HG03139 (cell line): ENCODE data around the gene OBSL1.

Source experiments
- ATAC-seq: cut with Tn5 transposase; IDR thresholded peaks from one replicate; pipeline ENCODE4 v1.9.1; 2021; ENCODE audit not compliant: unreplicated experiment

OBSL1 gene

DNA sequence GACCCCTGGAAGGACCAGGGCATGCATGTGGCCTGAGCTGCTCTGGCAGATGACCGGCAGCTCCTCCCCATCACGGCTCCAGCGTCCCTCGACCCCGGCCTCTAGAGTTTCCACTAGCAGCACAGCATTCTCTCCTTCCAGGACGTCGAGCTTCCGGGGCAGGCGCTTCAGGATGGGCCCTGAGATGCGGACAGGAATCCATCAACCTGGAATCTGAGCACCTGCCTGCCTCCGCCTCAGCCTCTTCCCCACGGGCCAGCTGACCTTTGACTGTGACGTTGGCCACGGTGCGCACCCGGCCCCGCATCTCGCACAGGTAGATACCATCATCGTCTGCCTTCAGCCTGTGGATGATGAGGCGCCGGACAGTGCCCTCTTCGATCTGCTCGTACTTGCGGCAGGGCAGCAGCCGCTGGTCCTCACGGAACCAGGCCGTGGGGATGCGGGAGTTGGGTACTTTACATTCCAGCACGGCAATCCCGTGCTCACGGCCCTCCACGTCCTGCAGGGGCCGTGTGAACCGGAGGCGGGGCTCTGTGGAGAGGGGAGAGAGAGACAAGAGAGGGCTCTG, 3.5 kb downstream of the OBSL1 start:
- ATAC-seq: no peak

DNA sequence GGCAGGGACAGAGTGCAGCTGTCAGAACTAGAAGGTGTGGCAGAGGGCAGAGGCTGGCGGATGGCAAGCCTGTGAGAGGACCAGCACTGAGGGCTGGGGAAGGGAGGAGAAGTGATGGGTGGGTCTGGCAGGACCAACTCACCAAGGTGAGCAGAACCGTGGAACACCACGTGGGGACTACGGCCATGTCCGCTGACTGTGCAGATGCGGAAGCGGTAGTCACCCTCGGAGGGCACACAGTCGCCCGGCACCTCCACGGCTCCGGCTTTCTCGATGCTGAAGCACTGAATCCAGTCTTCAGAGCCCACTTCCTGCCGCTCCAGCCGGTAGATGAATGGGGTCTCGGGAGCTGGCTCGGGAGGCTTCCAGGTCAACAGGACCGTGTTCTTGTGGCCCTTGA, 4.2 kb downstream of the OBSL1 start:
- no peak for ATAC-seq

DNA sequence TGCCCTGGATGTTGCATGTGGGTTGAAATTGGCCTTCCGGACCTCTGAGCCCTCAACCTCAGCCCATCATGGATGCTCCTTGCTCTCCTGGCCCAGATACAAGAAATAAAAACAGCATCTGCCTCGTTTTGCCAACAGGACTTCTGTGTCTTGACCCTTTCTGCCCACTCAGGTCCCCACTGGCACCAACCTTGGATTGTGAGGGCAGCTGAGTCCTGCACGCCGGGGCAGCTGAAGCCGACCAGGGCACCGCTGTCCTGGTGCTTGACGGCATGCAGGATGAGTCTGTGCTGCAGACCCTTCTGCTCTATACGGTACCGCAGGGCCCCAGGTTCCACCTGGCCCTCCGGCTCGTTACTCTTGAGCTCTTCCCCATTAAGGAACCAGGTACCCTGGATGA, 4.7 kb downstream of the OBSL1 start:
- no peak for ATAC-seq

DNA sequence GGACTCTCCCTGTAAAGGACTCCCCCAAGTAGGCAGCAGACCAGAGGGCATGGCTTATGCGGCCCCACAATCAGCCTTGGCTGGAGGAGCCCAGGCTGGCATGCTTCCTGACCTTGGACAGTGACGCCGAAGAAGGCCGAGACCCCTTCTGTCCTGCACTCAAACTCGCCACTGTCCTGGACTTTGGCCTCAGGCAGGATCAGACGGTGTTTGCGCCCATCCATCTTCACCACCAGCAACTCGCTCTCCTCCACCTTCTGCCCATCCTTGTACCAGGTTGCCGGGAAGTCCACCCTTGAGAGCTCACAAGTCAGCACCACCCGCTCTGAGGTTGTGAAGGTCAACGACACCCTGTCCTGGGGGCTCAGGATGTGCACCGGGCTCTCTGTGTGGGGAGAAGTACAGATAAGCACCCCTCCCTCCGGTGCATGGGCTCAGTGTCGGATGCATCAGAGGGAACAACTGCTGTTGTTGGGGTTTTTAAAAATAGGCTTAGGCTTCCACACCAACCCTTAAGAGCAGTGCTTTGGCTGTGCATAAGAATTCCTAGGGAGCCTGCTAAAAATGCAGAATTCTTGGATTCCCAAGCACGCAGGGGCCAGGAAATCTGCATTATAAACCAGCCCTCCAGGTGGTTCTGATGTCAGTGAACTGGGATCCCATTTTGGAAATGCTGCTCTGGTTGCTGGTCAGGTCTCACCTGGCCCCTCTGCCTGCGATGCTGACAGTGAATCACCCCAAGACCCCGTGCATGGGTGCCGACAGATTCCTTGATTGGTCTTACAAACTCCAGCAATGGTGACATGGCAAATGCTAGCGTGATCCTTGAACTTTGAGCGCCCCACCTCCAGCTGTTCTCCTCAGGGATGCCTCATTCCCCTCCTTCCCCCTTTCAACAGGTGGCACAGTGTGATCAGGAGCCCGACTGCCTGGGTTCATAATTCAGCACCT, 5.9 kb downstream of the OBSL1 start:
- ATAC-seq: no peak

DNA sequence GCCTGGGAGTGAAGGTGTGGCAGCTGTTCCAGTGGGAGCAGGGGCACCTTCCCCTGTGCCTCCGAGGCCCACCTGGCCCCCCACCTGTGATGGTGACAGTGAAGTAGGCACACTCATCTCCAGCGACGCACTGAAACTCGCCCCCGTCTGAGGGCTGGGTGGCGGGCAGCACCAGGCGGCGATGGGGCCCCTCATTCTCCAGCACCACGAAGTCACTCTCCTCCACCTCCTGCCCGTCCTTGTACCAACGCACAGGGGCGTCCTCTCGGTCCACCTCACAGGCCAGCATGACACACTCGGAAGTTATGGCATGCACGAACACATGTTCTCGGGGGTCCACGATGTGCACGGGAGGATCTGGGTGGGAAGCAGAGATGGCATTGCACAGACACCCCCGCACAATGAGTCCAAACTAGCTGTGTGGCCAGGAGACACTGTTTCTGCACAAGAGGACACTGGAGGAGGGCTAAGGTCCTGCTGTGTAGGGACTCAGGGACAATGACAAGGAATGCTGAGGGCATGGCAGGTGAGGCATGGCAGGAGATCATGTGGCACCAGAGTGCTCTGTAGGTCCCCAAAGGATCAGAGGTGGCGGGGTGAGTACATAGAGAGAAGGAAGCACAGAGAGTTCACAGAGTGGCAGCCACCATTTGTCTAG, 7.9 kb downstream of the OBSL1 start:
- ATAC-seq: no peak

DNA sequence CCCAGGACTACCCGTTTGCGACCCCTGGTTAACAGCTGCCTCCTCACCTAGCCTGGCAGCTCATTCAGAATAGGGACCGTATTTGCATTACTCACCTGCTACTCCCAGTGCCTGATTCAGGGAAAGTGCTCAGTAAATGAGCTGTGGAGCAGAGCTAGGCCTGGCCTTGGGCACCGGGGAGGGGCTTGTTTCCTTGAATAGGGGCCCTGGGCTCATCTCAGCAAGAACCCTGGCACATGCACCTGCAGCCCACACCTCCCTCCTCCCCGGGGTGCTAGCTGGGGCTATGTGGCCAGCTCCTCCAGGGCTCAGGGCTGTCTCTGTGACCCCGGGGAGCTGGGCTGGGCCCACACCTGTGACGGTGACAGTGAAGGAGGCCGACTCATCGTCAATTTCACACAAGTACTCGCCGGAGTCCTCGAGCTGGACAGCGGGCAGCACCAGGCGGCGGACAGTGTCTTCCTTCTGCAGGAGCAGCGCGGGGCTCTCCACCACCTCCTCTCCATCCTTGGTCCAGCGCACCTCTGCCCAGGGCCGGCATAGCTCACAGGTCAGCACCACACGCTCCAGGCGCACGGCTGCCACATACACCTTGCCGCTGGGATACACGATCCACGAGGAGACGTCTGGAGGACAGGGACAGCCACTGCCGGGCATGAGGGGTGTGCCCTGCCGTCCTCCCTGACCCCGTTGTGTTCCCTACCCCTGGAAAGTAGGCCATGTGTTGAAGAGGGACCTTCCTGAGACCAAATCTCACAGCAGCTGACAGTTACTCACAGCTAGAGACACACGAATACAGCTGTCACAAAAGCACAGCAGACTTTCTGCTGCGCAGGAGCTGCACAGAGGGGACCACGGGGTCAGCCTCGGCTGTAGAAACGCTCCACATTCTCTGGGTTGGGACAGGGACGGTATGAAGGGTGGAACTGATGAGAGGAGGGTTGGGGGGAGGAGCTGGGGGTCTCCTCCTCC, 9.0 kb downstream of the OBSL1 start:
- ATAC-seq: no peak

DNA sequence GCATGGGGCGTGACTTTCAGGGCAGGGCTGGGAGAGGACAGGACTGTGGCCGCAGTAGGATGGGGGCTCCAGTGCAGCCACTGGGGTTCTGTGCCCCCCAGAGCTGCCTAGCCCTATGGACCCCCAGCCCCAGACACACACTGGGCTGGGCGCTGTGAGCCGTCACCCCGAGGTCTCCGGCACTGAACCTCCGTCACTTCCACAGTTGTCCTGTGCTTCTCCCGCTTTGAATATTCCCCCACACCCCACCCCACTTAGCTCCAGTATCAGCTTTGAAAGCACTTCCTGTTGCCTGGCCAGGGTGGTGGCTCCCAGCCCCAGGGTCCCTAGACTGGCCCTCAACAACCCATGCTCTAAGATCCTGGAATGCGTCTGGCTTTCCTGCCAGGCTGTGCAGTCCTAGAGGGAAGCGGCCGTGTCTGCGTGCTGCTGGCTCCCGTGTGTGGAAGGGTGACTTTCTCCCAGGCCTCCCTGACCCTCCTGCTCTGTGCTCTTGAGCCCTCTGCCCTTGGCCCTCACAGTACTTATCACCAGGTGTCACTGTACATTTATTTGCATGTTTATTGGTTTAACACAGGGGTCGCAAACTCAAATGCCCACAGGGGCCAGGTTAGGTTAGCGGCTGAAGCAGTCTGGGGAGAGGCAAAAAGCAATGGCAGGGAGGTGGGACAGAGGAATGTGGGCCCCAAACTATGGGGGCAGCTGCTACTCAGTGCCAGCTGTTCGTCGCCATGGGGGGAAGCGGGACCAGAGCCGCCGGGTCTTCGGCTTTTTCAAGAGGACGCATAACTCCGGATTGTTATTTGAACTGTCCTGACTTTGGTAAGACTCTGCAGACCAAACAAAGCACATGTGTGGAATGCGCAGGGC, 9.9 kb downstream of the OBSL1 start:
- ATAC-seq: no peak

DNA sequence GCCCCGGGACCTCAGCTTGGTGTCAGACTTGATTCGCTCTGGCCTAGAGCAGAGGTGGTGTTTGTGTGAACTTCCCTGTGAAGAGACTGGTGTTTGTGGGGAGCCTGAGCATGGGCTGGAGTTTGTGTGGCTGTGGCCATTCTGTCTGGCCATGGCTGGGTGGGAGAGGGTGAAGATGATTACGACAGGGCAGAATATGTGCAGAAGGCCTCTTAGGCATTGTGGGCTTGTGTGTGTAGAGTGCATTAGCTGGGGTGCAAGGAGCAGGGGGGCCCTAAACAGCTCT, 10.5 kb downstream of the OBSL1 start:
- no peak for ATAC-seq

DNA sequence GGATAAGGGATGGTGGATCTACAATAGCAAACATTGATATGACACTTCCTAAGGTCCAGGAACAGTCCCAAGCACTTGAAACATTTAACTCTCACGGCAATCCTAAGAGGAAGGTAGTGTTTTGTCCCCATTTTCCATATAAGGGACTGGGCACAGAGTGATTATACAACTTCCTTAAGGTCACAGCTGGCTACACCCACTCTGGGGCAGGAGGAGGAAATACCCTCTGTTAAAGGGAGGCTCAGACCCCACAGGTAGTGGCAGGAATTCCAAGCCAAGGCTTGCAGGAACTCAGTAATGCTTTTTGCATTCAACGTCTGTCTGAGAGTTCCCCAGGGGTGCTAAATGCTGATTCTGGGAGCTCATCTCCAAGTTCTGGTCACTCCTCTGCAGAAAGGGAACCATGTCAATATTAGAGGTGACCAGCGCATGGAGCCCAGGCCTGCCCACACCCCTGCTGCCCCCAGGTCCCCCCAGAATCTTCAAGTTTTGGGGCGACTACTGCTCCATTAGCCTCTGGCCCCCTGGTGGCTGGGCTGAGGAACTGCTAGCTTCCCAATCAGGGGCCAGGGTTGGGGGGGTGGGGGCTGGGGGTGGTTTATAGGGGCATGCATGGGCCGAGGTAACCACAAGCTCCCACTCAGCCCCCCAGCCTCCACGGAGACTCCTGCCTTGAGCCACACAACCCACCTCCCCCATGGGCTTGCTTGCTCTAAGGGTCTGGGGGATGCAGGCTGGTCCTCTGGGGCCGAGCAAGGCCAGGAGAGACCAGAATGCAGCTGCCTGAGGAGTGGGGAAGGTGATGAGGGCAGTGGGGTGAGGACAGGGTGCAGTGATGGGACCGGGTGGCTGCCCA, 11.1 kb downstream of the OBSL1 start:
- ATAC-seq: no peak

DNA sequence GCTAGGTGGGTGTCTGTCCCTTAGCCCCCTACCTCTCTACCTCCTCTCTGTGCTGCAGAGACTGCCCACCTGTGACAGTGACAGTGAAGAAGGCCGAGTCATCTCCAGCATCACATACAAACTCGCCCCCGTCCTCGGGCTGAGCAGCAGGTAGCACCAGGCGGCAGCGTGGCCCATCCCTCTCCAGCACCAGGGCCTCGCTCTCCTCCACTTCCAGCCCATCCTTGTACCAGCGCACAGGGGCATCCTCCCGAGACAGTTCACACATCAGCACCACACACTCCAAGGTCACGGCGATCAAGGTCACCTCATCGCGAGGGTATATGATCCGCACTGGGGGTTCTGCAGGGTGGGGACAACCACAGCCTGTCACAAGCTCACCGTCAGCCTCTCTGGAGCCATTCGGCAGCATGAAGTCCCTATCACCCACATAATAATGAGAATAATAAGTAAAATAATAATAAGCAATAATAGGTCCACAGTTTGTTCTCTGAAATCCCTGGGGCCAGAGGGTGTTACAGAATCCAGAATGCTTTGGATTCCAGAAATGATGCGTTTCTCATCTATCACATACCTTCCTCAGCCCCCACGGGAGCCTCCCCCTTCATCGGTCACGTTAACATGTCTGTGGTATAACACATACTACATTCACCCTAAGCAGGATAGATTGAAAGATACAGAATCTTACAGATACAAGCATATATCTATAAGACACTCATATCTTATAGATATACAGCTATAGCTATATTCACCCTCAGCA, 12.0 kb downstream of the OBSL1 start:
- no peak for ATAC-seq

DNA sequence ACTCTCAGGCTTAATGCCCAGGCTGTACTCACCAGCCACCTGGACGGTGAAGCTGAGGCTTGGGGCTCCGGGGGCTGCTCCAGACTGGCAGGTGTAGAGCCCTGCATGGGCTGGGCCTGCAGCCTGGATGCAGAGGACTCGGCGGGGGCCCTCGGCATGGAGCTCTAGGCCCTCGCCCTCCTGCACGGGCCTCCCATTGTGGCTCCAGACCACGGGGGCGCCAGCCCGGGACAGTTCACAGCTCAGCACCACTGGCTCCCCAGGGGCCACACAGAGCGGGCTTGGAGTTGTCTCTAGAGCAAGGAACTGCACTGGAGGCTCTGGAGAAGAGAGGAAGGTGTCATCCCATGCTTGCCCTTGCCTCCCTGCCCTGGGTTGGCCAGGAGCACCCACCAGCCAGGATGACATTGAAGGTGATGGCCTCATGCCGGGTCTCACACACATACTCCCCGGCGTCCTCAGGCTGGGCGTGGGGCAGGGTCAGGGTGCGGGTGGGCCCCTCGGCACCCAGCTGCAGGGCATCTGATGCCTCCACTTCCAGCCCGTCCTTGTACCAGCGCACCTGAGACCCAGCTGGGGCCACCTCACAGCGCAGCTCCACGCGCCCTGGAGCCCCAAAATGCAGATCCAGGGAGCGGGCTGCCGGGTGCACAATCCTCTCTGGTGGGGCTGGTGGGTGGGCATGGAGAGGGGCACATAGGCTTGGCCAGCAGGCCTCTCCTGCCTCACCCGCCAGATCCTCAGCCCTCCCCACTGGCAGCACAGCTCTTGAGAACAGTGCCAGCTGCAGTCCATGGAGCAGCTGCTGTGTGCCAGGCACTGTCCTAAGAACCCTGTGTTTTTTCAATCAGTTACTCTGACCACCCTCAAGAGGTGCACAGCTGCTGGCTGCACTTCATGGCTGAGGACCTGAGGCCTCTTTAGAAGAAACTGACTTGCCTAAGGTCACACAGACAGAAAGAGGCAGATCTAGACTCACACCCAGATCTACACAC, 13.3 kb downstream of the OBSL1 start:
- no peak for ATAC-seq

DNA sequence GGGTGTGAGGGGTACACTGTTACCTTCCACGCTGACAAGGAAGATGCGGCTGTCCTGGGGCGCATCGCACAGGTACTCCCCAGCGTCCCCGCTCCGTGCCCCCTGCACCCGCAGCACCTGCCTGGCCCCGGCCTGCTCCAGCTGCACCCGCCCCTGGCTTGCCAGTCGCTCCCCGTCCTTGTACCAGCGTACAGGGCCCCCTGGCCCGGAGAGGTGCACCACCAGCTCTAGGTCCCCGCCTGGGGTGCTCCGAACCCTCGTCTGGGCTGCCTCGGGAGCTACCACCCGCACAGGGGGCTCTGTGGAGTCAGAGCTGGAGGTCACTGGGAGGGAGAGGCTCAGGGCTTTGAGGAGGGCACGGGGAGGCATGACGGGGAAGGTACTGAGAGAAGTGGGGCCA, 14.0 kb downstream of the OBSL1 start:
- no peak for ATAC-seq

DNA sequence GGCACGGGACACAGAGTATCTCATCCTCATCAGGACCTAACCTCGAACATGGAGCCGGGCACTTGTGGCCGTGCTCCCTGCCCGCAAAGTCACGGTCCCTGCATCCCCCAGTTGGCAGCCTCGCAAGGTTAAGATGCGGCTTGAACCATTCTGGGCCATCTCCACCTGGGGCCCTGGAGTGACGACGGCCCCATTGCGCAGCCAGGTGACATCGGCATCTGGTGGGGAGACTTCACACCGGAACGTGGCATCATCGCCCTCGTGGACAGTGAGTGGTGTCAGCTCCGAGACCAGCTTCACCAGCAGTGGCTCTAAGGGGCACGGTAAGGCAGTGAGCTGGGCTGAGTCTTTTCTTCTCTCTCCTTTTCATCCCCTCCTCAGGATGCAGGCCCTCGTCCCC, 14.9 kb downstream of the OBSL1 start:
- no peak for ATAC-seq

DNA sequence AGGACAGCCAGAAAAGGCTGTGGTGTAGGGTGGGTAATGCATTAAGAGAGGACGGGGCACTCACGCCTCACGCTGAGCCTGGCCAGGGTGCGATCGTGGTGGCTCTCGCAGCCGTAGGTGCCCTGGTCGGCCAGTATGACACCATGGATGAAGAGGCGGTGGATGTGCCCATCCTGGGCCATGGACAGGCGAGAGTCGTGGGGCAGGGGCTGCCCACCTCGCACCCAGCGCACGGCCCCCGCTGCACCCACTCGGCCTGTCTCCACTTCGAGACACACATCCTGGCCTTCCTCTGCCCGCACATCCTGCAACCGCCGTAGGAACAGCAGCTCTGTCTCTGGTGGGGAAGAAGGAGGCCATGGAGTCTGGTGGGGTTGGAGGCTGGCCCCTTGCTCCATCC, 15.4 kb downstream of the OBSL1 start:
- no peak for ATAC-seq

DNA sequence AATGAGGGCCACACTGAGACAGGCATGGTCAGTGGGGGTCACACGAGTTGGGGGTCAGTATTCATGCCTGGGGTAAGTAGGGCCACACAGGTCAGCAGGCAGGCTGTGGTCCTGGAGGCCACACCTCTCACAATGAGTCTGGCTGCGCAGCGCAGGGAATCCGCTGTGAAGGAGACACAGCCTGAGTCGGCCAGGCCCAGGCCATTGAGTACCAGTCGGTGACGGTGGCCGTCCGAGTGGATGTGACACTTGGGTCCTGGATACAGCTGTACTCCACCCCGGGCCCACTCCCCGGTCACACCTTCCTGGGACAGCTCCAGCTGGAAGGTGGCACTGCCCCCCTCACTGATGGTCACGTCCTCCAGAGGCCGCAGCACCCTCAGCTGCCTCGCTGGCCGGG, 17.0 kb downstream of the OBSL1 start:
- no peak for ATAC-seq

DNA sequence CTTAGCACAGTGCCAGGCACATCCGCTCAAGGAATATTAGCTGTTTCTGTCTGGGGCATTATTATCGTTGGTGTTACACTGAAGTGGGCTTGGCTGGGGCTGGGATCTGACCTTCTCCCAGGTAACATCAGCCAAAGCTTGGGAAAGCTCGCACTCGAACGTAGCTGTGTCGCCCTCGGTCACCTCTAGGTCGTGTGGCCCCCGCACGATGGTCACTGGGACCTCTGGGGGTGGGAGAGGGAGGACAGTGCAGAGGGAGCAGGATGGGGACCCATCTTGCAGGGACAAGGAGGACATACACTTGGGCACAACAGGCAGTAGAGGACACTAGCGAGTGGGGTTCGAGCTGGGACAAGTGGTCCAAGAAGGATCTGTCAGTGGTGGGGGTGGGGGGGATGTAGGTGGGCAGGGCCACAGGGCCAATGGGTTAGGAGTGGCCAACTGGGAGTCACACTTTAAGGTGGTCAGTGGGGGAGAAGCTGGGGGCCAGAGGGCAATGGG, 17.8 kb downstream of the OBSL1 start:
- ATAC-seq: no peak

DNA sequence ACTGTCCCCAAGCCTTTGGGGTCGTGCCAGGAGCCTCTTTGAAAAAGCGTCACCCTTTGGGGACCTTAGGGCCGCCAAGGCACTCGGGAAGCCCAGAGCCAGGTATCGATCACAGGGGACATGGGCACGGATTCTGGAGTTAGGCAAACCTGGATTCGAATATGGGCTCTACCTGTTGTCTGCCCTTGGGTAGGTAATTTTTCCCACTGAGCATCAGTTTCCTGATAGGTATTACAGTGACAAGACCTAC, 18.2 kb downstream of the OBSL1 start:
- ATAC-seq: no peak
